Measurements from ENCODE around the gene ZNF688. TPM values are rescaled to one million over a fixed set of nuclear protein-coding genes. Genes with fewer than 3 reads are reported as not detected.

The ZNF688 gene
- total RNA-seq, 1 donor from 2014 or later = 3.6 TPM

- Histone ChIP-seq H2AFZ (replicated peaks) (peak overlapping the region; percentile 90), H3K4me2 (peak overlapping the region; percentile 93), H3K27ac (no peak overlapping the region), H3K79me2 (ENCODE audit: low read depth) (no peaks in the 10 kb centered on the region), H4K20me1 (ENCODE audit: low read depth) (peaks cover 3% of the 10 kb centered on the region), H3K9ac (peak overlapping the region; percentile 53), H3F3A (ENCODE audit: low read depth) (peaks cover 32% of the 10 kb centered on the region), H3K4me1 (peaks cover 10% of the 10 kb centered on the region), H3K4me3 (peak overlapping the region; percentile 72), H3K9me3 (ENCODE audit: low read depth) (no peaks in the 10 kb centered on the region), H3K27me3 (no peaks in the 10 kb centered on the region), H3K36me3 (no peaks in the 10 kb centered on the region)
- H3K36me3 Mint-ChIP-seq = no peaks in the 10 kb centered on the region
- no peaks in the 10 kb centered on the region for H3K9me3 Mint-ChIP-seq
- peak overlapping the region; percentile 95 for H3K4me3 Mint-ChIP-seq
- DNase-seq (ENCODE audit: low spot score) = peak; percentile 57
- H3K27ac Mint-ChIP-seq = peak overlapping the region; percentile 98
- H3K27me3 Mint-ChIP-seq (ENCODE audit: insufficient read depth, low read depth) = peaks cover 9% of the 10 kb centered on the region
- TF ChIP-seq CTCF (IDR thresholded peaks at IDR 0.05) (no peak), EZH2phosphoT487 (IDR thresholded peaks at IDR 0.05) (no peak), EZH2 (IDR thresholded peaks at IDR 0.05) (no peak)
- peaks cover 17% of the 10 kb centered on the region for H3K4me1 Mint-ChIP-seq
Observed at GRCh38 chr16:30570636-30571444, 674 bp downstream of the ZNF688 start.

GRCh38 chr16:30569746-30570635, 1.5 kb downstream of the ZNF688 start:
- peaks cover 32% of the 10 kb centered on the region for H3F3A ChIP-seq (ENCODE audit: low read depth)
- no peaks in the 10 kb centered on the region for H3K36me3 ChIP-seq
- no peak overlapping the region for H3K4me3 ChIP-seq
- no peaks in the 10 kb centered on the region for H3K79me2 ChIP-seq (ENCODE audit: low read depth)
- H3K27me3 Mint-ChIP-seq (ENCODE audit: insufficient read depth, low read depth) = peaks cover 9% of the 10 kb centered on the region
- peaks cover 3% of the 10 kb centered on the region for H4K20me1 ChIP-seq (ENCODE audit: low read depth)
- H3K4me1 Mint-ChIP-seq = peaks cover 17% of the 10 kb centered on the region
- no peaks in the 10 kb centered on the region for H3K27me3 ChIP-seq
- no peak overlapping the region for H2AFZ ChIP-seq (replicated peaks)
- no peaks in the 10 kb centered on the region for H3K9me3 Mint-ChIP-seq
- H3K9me3 ChIP-seq (ENCODE audit: low read depth) = no peaks in the 10 kb centered on the region
- H3K27ac ChIP-seq = no peak overlapping the region
- DNase-seq (ENCODE audit: low spot score) = no peak
- H3K27ac Mint-ChIP-seq = no peak overlapping the region
- H3K4me2 ChIP-seq = peak overlapping the region; percentile 93
- peak overlapping the region; percentile 95 for H3K4me3 Mint-ChIP-seq
- H3K9ac ChIP-seq = no peak overlapping the region
- TF ChIP-seq CTCF (IDR thresholded peaks at IDR 0.05) (no peak), EZH2phosphoT487 (IDR thresholded peaks at IDR 0.05) (no peak), EZH2 (IDR thresholded peaks at IDR 0.05) (no peak)
- H3K4me1 ChIP-seq = peaks cover 10% of the 10 kb centered on the region
- no peaks in the 10 kb centered on the region for H3K36me3 Mint-ChIP-seq

GRCh38 chr16:30569281-30569680, 2.2 kb downstream of the ZNF688 start:
- Histone ChIP-seq H3K4me3 (no peak overlapping the region), H3K36me3 (no peaks in the 10 kb centered on the region), H3K4me2 (no peak overlapping the region), H3K27me3 (no peaks in the 10 kb centered on the region), H2AFZ (replicated peaks) (no peak overlapping the region), H3K9ac (no peak overlapping the region), H3K9me3 (ENCODE audit: low read depth) (no peaks in the 10 kb centered on the region), H3K79me2 (ENCODE audit: low read depth) (no peaks in the 10 kb centered on the region), H3K27ac (no peak overlapping the region), H4K20me1 (ENCODE audit: low read depth) (peaks cover 3% of the 10 kb centered on the region), H3F3A (ENCODE audit: low read depth) (peaks cover 32% of the 10 kb centered on the region), H3K4me1 (peaks cover 10% of the 10 kb centered on the region)
- no peaks in the 10 kb centered on the region for H3K36me3 Mint-ChIP-seq
- peaks cover 17% of the 10 kb centered on the region for H3K4me1 Mint-ChIP-seq
- no peak overlapping the region for H3K4me3 Mint-ChIP-seq
- H3K9me3 Mint-ChIP-seq = no peaks in the 10 kb centered on the region
- H3K27me3 Mint-ChIP-seq (ENCODE audit: insufficient read depth, low read depth) = peaks cover 9% of the 10 kb centered on the region
- H3K27ac Mint-ChIP-seq = no peak overlapping the region
- TF ChIP-seq EZH2phosphoT487 (IDR thresholded peaks at IDR 0.05) (no peak), EZH2 (IDR thresholded peaks at IDR 0.05) (no peak)
- DNase-seq (ENCODE audit: low spot score) = no peak
